HepG2 (cell line): ENCODE results near the gene NEGR1. TPM values are rescaled to one million over a fixed set of nuclear protein-coding genes. Genes with fewer than 3 reads are reported as not detected.

Experiments used
- ATAC-seq: fragments of 200-7000 bp; cut with Tn5 transposase; 3 replicates; pipeline ENCODE4 v1.9.1; 2020; ENCODE audit warnings: mild to moderate bottlenecking, moderate library complexity
- BruUV-seq: library from RNA; stranded (reverse); fragments of 400-500 nt; replicated peaks from 2 replicates; lab custom pipeline; 2021; lab: Mats Ljungman, UMichigan
- CTCF ChIA-PET: fragments of 300-600 bp; formaldehyde crosslinking; extraction: SDS; loops from one replicate; lab custom pipeline; 2021; ENCODE audit warnings: low total read pairs, inconsistent platforms, low intra/inter-chr PET ratio; lab: Yijun Ruan, JAX
- POLR2A ChIA-PET: fragments of 350-600 bp; sonication (Branson Sonifier 250); formaldehyde crosslinking; loops from one replicate; lab custom pipeline; 2020; ENCODE audit warnings: antibody characterized with exemption, inconsistent platforms; lab: Yijun Ruan, JAX
- DNase-seq: peaks from one replicate; pipeline ENCODE4 v3.0.0-alpha.2; 2015; ENCODE audit warnings: low spot score
- FAIRE-seq: peaks from 3 replicates; lab custom pipeline; 2011; peaks lifted over from hg19 to GRCh38; lab: Jason Lieb, UNC
- H2AFZ ChIP-seq: one replicate; pipeline ENCODE4 v1.6.1; 2011; ENCODE audit warnings: low read length, inconsistent platforms
- H3K27ac ChIP-seq: fragments of 300-600 bp; 3 replicates; pipeline ENCODE4 v1.8.0; 2011; ENCODE audit warnings: mixed run types, mild to moderate bottlenecking, mixed read lengths, low read length, inconsistent platforms; ENCODE audit not compliant: insufficient read depth; ENCODE audit errors: extremely low read length
- H3K27me3 ChIP-seq, 2 experiments: fragments of 200-600 bp in 1 of 2; 2 replicates in 1 of 2; 3 replicates in 1 of 2; pipeline versions ENCODE4 v1.6.0 to v1.8.0; 2011; ENCODE audit warnings: low read length in 2 of 2, mild to moderate bottlenecking in 2 of 2, moderate library complexity in 2 of 2, inconsistent platforms in 1 of 2; ENCODE audit not compliant: insufficient read depth in 2 of 2, control insufficient read depth in 1 of 2
- H3K36me3 ChIP-seq, 2 experiments: fragments of 200-600 bp in 1 of 2; replicated peaks in 1 of 2; 2 replicates in 1 of 2; 3 replicates in 1 of 2; pipeline versions ENCODE4 v1.5.1 to v1.8.0; 2011; ENCODE audit warnings: low read length in 2 of 2, inconsistent platforms in 1 of 2; ENCODE audit not compliant: insufficient read depth in 2 of 2, control insufficient read depth in 1 of 2
- H3K4me1 ChIP-seq: 2 replicates; pipeline ENCODE4 v1.5.1; 2012; ENCODE audit warnings: low read length, inconsistent platforms; ENCODE audit not compliant: insufficient read depth
- H3K4me2 ChIP-seq: 2 replicates; pipeline ENCODE4 v1.6.0; 2011; ENCODE audit warnings: low read depth, low read length, inconsistent platforms
- H3K4me3 ChIP-seq, 3 experiments: fragments of 200-600 bp in 1 of 3; sonication (generic), shearing (Covaris generic) in 1 of 3; replicated peaks in 1 of 3; 2 replicates each; pipeline ENCODE4 v1.5.1; 2011 to 2016; ENCODE audit warnings: low read length in 3 of 3, inconsistent platforms in 2 of 3, low read depth in 2 of 3, mild to moderate bottlenecking in 2 of 3, control low read depth in 1 of 3, mixed read lengths in 1 of 3; ENCODE audit not compliant: insufficient read depth in 1 of 3
- H3K79me2 ChIP-seq: one replicate; pipeline ENCODE4 v1.6.1; 2011; ENCODE audit warnings: low read length, inconsistent platforms; ENCODE audit not compliant: insufficient read depth
- H3K9ac ChIP-seq: 2 replicates; pipeline ENCODE4 v1.6.0; 2011; ENCODE audit warnings: mild to moderate bottlenecking, low read depth, low read length, inconsistent platforms; ENCODE audit not compliant: insufficient read depth
- H3K9me3 ChIP-seq: 2 replicates; pipeline ENCODE4 v1.5.1; 2012; ENCODE audit warnings: mild to moderate bottlenecking, low read length
- H4K20me1 ChIP-seq: 2 replicates; pipeline ENCODE4 v1.6.0; 2011; ENCODE audit warnings: inconsistent platforms, mild to moderate bottlenecking, low read length, moderate library complexity; ENCODE audit not compliant: insufficient read depth
- ARID3A ChIP-seq: IDR thresholded peaks from 2 replicates; pipeline ENCODE4 v1.6.1; 2012; ENCODE audit warnings: low read depth, low read length, improper control_type of control experiment
- ARNT ChIP-seq: fragments of 450-650 bp; IDR thresholded peaks from 2 replicates; pipeline ENCODE4 v1.6.1; 2017
- EED ChIP-seq: sonication (generic); formaldehyde crosslinking; IDR thresholded peaks from 2 replicates; pipeline ENCODE4 v1.5.0; 2020; ENCODE audit warnings: mild to moderate bottlenecking, missing genetic modification reagents
- MTA3 ChIP-seq: sonication (generic); formaldehyde crosslinking; IDR thresholded peaks from 2 replicates; pipeline ENCODE4 v1.4.0; 2020; ENCODE audit warnings: missing genetic modification reagents
- NR3C1 ChIP-seq: sonication (generic); formaldehyde crosslinking; IDR thresholded peaks from 2 replicates; pipeline ENCODE4 v1.4.0; 2020; ENCODE audit warnings: missing genetic modification reagents
- PLRG1 ChIP-seq: fragments of 450-650 bp; conservative IDR thresholded peaks from 2 replicates; pipeline ENCODE4 v1.6.1; 2016
- RNF2 ChIP-seq: fragments of 450-650 bp; conservative IDR thresholded peaks from 2 replicates; pipeline ENCODE4 v1.6.1; 2016; ENCODE audit warnings: low read depth
- TBX3 ChIP-seq: fragments of 450-650 bp; IDR thresholded peaks from 2 replicates; pipeline ENCODE4 v1.6.1; 2017; ENCODE audit warnings: antibody characterized with exemption, mild to moderate bottlenecking, inconsistent platforms, borderline replicate concordance
- ZMAT3 ChIP-seq: sonication (generic); formaldehyde crosslinking; conservative IDR thresholded peaks from 2 replicates; pipeline ENCODE4 v1.7.0; 2021; ENCODE audit warnings: missing genetic modification reagents
- ZNF614 ChIP-seq: IDR thresholded peaks from 2 replicates; pipeline ENCODE4 v1.6.1; 2018; ENCODE audit warnings: missing biosample characterization, missing genetic modification reagents, inconsistent platforms, borderline replicate concordance
- ZUFSP ChIP-seq: sonication (generic); formaldehyde crosslinking; IDR thresholded peaks from 2 replicates; pipeline ENCODE4 v1.9.0; 2021; ENCODE audit warnings: missing genetic modification reagents, mild to moderate bottlenecking, borderline replicate concordance
- WGBS: methylation state at CpG from one replicate; pipeline ENCODE4 v1.1.6; 2017; ENCODE audit warnings: low lambda C conversion rate; 5-methylcytosine and 5-hydroxymethylcytosine counted together
- in situ Hi-C: cut with HindIII; loops from 2 replicates; pipeline ENCODE4 v1.10.0; 2017; ENCODE audit warnings: low pct_unique_long_range_greater_than_20kb; ENCODE audit not compliant: extremely low pct_ligation_motif_present
- intact Hi-C: fragments of 100-400 bp; cut with micrococcal nuclease; formaldehyde crosslinking; loops from one replicate; pipeline ENCODE4 v1.10.0; 2022; ENCODE audit not compliant: unreplicated experiment
- polyA plus RNA-seq, 8 experiments: library from polyadenylated mRNA; depleted of rRNA in 3 of 8; stranded (reverse) in 7 of 8; unstranded in 1 of 8; fragments of >200 nt; fragmentation: Illumina TruSeq in 4 of 8; extraction: Trizol in 4 of 8; gene quantifications; 2 replicates each; pipeline versions ENCODE4 v1.2.1 to v1.2.3, GENCODE V29; 2011 to 2016; ENCODE audit warnings: low read depth in 4 of 8, missing spikeins in 1 of 8, mixed read lengths in 1 of 8; ENCODE audit not compliant: insufficient read depth in 1 of 8
- total RNA-seq, 5 experiments: library from RNA; depleted of rRNA; stranded (reverse); fragments of >200 nt; fragmentation: Illumina TruSeq; extraction: Trizol; gene quantifications; 2 replicates each; pipeline ENCODE4 v1.2.3, GENCODE V29; 2016; ENCODE audit warnings: low read depth in 1 of 5
- TF ChIP-seq, protein P1 (sequence below): sonication (generic); formaldehyde crosslinking; IDR thresholded peaks from 2 replicates; pipeline ENCODE4 v1.8.0; 2022; ENCODE audit warnings: mild to moderate bottlenecking, missing genetic modification reagents; ENCODE audit not compliant: insufficient replicate concordance
- TF ChIP-seq, protein P2 (sequence below): sonication (generic); formaldehyde crosslinking; IDR thresholded peaks from 2 replicates; pipeline ENCODE4 v1.9.0; 2021; ENCODE audit warnings: missing genetic modification reagents, borderline replicate concordance

Gene NEGR1
- total and polyA plus RNA-seq, 2 of the 13 experiments (the other 11 are each of a cell fraction or from before 2014, with no cell fraction given), result not detected

DNA sequence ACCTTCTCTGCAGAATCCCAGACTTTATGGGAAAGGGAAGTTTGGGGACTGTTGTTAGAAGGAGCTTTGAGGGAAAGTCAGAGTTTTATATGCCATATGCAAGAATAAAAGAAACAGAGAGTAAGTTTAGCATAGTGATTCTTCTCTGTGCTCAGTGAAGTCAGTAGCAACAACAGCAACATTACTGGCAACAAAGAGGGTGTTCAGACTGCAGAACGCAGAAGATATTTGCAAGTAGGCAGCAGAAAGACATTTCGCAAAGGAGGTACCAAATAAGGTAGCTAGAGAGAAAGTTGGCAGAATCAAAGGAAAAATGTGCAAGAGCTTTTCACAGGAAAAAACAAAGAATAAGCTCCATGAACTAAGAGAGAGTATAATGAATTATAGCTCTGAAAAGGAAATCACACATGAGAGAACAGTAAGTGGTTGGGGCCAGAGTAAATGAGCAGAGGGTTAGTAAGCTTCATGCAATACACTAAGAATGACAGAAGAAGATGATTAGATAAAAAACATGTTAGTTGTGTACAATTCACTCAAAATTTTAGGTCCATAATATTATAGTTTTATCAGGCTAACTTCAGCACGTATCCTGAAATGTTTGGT lies 98.1 kb downstream of the NEGR1 start:
- ChIA-PET CTCF (no interaction called here), POLR2A (no interaction called here)
- H3K36me3 ChIP-seq, result no peaks in the 10 kb centered on the region
- H2AFZ ChIP-seq, result no peak overlapping the region
- H3K4me2 ChIP-seq, result no peak overlapping the region
- ATAC-seq, result no peak
- H3K9ac ChIP-seq, result no peak overlapping the region
- H3K4me3 ChIP-seq, result no peak overlapping the region
- no peaks in the 10 kb centered on the region for H3K79me2 ChIP-seq
- in situ Hi-C loops (no loop called here), intact Hi-C loops (loop anchor here (10.0 kb wide), 1 partner anchor 661 kb away; no protein-coding TSS in a partner anchor)
- FAIRE-seq, result no peak
- TF ChIP-seq ZUFSP (CRISPR knock-in tag), result no peak
- BruUV-seq, result no TSS peak
- no peaks in the 10 kb centered on the region for H3K4me1 ChIP-seq
- H3K27ac ChIP-seq, result no peak overlapping the region
- H3K9me3 ChIP-seq, result no peaks in the 10 kb centered on the region
- DNase-seq, result no peak
- 17% methylated on average over 3 of the region's 3 CpGs for WGBS
- no peaks in the 10 kb centered on the region for H4K20me1 ChIP-seq
- no peaks in the 10 kb centered on the region for H3K27me3 ChIP-seq

DNA sequence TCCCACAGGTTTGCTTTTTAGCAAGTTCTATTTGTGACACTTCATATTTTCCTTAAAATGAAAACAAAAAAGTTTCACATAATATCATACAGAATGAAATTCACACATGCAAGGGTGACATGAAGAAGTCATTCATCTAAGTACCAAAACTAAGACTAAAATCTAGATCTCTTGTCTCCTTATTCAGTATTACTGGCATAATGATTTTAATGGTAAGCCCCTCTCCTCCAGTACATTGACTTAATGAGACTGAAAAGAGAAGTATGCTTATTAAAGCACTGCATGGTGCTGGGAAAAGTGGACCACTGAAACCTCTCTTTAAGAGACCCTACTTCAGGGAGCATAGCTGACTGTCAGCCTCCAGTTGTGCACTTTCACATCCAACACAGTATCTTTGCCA lies 99.5 kb downstream of the NEGR1 start:
- no peak for DNase-seq
- no peaks in the 10 kb centered on the region for H3K27me3 ChIP-seq
- in situ Hi-C loops, result no loop called here
- H3K4me3 ChIP-seq, result no peak overlapping the region
- H4K20me1 ChIP-seq, result no peaks in the 10 kb centered on the region
- no peaks in the 10 kb centered on the region for H3K79me2 ChIP-seq
- H3K4me1 ChIP-seq, result no peaks in the 10 kb centered on the region
- H3K9ac ChIP-seq, result no peak overlapping the region
- H3K4me2 ChIP-seq, result no peak overlapping the region
- ChIA-PET POLR2A (no interaction called here), CTCF (no interaction called here)
- H3K36me3 ChIP-seq, result no peaks in the 10 kb centered on the region
- intact Hi-C loops, result loop anchor here (10.0 kb wide), 1 partner anchor 662 kb away; no protein-coding TSS in a partner anchor
- no peak overlapping the region for H3K27ac ChIP-seq
- no peak for FAIRE-seq
- BruUV-seq, result no TSS peak
- no peak overlapping the region for H2AFZ ChIP-seq
- no peaks in the 10 kb centered on the region for H3K9me3 ChIP-seq
- ATAC-seq, result no peak
- TF ChIP-seq NR3C1 (CRISPR knock-in tag) (no peak), ARID3A (no peak), ZNF614 (CRISPR knock-in tag) (no peak), PLRG1 (no peak), RNF2 (no peak), MTA3 (CRISPR knock-in tag) (no peak), ZMAT3 (no peak), ARNT (no peak), EED (no peak), TBX3 (no peak)
- TF ChIP-seq, protein P1, sequence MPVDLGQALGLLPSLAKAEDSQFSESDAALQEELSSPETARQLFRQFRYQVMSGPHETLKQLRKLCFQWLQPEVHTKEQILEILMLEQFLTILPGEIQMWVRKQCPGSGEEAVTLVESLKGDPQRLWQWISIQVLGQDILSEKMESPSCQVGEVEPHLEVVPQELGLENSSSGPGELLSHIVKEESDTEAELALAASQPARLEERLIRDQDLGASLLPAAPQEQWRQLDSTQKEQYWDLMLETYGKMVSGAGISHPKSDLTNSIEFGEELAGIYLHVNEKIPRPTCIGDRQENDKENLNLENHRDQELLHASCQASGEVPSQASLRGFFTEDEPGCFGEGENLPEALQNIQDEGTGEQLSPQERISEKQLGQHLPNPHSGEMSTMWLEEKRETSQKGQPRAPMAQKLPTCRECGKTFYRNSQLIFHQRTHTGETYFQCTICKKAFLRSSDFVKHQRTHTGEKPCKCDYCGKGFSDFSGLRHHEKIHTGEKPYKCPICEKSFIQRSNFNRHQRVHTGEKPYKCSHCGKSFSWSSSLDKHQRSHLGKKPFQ, result no peak
- TF ChIP-seq, protein P2, sequence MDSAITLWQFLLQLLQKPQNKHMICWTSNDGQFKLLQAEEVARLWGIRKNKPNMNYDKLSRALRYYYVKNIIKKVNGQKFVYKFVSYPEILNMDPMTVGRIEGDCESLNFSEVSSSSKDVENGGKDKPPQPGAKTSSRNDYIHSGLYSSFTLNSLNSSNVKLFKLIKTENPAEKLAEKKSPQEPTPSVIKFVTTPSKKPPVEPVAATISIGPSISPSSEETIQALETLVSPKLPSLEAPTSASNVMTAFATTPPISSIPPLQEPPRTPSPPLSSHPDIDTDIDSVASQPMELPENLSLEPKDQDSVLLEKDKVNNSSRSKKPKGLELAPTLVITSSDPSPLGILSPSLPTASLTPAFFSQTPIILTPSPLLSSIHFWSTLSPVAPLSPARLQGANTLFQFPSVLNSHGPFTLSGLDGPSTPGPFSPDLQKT, result no peak
